8988T (cell line): Measurements from ENCODE around the gene FAM83G.
"Not testable (repeated sequence)": the region's sequence is repeated elsewhere in the genome, so short reads cannot be mapped to it uniquely, and the experiment has no call there.

Source experiments
- DNase-seq: peaks from one replicate; pipeline ENCODE4 v3.0.0; 2011

FAM83G gene

DNA sequence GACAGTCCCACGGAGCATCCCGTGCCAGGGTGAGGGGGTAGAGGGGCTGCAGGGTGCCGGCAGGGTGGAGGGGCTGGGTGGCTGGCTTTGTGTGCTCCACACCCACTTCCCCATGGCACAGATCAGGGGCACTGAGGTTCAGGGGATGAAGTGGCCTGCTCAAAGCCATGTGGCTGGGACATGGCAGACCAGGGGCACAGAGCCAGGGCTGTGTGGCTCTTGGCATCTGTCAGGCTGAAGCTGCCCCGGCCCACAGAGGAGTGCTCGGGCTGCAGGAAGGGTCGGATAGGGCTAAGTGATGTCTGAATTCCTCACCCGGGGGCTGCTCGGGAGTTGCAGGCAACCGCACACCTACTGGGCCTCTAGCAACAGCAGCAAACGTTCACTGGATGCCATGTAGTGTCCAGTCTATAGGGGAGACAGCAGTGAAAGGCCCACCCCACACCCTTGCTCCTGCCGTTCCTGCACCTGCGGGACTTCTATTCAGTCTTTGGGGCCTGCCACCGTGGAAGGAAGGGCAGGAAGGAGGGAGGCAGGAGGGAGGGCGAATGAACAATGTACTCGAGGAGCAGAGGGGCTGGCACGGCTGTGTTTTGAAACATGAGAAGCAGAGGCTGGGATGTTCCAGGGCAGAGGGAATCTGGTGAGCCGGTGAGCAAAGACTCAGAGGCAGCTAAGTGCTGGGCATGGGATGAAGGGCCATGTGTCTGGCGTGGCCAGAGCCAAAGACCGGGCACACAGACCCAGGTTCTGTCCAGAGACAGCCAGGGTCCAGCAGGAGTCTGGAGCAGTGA is 37.5 kb downstream of the FAM83G start:
- no peak for DNase-seq

DNA sequence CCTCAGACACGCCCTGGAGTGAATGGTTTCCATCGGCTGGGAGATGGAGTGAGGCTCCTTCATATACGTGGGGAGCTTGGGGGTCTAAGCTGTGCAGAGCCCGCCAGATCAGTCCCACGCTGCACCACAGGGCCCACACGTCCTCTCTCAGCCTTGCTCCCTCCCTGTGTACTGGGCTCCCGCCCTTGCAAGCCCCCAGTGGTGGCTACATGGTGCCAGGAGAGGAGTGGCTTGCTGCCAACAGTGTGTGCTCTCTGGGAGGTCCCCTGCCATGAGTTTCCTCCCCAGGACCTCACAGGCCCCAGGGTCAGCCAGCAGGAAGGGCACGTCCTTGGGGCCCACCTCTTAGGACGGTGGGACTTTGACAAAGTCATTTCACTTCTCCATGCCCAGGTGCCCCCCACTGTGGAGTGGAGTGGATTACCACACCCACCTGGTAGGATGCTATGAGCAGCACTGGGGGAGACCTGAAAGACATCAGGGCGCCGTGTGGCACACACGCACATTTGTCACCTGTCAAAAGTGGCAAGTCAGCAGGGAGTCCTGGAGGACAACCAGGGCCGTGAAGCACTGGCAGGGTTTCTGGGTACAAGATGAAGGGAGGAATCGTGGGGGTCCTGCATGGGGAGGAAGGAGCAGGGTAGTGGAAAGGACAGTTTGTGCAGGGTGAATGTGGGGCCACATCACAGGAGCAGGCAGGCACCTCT is 38.9 kb downstream of the FAM83G start:
- DNase-seq: no peak

DNA sequence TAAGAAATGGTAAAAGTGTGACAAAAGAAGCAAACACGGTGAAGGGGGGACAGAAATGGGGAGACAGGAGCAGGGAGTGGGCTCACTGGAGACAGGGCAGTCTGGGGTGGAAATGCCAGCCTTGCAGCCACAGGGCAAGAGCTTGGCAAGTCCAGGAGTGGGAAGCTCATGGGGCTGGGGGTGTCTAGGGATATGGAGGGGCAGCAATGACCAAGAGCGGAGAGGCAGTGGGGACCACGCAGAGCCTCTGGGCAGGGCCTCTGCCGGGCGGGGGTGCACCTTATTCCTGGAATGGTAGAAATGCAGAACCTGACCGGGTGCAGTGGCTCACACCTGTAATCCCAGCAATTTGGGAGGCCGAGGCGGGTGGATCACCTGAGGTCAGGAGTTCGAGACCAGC is 40.0 kb downstream of the FAM83G start:
- no peak for DNase-seq

DNA sequence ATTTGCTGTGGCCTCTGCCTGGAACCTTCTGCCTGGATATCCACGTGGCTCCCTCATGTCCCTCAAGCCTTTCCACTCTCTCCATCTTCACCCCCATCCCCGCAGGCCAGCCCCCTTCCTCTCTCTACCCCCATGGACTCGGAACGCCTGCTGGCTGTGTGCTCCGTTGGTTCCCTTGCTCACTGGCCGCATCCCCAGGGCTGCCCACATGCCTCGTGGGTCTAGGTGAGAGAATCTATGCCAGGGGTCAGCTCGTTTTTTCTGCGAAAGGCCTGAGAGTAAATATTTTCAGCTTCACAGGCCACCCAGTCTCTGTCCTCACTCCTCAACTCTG is 40.6 kb downstream of the FAM83G start:
- DNase-seq: no peak

DNA sequence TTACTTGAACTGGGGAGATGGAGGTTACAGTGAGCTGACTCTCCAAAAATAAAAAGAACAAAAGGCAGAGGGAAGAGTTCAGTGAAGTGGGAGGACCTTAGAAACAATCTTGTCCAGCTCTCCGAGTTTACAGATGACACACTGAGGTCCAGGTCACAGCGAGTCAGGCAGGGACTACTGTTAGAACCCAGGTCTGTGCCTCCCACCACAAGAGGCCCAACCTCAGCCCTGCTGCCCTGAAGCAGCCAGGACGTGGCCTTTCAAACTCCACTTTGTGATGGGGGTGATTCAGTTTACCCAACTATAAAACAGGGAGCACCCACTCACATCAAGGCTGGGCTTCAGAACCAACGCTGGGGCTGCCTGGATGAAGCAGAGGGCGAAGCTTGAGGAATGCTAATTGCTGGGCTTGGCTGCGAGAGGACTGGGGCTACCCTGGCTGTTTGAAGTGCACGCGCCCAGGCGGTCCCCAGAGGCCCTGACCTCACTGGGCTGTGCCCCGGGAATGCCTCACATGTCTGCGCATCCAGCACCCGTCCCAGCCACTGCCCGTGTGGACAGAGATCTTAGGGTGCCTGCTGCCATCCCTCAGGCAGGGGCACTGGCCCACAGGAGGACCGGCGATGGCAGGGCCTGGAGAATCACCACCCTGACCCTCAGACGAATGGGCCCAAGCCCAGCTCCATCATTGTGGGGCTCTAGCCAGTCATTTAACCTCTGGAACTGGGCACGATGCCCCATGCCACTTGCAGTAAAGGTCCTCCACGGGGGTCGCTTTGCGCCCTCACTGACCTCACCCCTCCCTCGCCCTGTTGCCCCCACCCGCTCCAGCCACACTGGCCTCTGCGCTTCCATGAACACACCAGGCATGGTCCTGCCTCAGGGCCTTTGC is 41.2 kb downstream of the FAM83G start:
- no peak for DNase-seq

DNA sequence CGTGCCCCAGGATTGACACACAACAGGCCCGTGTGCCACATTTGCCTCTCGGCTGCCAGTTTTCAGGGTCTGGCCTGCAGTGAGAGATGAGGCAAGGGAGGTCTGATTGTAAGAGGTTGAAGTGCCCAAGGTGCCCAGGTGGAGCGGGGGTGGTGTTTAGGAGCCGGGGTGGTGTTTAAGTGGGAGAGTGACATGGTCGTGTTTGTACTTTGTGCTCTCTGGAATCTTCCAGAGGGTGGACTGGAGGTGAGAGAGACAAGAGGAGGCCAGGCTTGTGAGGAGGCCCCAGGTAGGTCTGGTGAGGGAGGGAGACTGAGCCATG is 42.1 kb downstream of the FAM83G start:
- peak; percentile 3 for DNase-seq

DNA sequence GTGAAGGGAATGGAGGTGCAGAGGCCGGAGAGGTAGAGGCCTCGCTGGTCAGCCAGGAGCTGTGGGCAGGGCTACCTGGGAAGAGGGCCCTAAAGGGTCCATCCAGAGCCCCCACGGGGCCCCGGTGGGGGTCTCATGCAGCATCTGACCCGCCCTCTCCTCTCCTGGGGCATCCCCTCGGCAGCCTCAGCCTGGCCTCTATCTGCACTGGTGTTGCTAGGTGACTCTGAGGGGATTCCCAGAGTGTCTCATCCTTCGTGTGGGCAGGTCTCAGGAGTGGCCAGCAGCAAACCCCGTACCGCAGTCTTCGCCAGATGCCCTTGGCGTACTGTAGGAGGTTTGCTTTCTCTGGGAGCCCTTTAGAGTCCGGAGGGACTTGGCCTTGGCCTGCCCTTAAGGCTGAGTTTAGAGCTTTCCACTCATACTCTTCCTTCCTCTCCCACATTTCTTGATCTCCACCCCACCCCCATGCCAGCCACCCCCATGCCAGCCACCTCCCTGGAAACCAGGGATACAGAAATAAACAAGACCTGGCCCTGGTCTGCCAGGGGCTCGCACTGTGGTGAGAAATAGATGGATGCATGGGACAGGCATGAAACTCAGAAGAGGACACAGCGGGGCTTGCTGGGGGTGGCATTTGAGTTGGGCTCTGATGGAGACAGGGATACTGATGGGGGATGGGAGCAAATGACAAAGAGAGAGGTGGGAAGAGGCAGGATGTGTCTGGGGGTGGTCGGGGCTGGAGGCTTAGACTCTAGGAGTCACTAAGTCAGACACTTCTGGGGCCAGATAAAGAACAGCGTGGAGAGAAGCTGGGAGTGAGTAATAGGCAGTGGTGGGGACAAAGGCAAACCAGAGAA is 42.7 kb downstream of the FAM83G start:
- DNase-seq: peak; percentile 1

DNA sequence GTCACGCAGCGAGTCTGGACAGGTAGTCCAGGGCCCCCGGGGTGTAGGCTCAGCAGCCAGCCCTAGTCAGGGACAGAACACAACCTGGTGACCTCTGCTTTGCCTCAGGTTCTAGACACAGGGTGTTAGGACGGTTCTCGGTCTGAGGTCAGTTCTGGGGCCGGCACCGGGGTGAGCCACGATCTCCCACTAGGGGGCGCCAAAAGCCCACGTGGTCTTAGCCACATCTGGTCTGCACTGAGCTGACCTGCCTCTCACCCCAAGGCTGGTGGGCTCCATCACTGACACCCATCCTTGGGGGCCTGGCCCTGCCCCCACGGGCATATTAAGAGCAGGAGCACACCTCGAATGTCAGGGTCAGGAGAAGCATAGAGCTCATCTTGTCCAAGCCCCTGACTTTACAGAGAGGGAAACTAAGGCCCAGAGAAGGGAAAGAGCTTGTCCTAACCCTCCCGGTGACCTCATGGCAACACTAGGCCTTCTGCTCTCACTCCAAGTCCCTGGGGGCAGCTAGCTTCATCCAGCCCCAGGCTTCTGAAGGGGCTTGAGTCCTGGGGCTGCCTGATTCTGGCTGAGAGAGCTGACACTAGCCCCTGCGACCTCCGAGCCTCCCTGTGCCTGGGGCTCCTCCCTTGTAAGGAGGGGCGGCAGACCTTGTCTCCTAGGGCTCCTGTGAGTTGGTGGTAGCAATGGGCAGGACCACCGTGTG is 43.6 kb downstream of the FAM83G start:
- peak; percentile 76 for DNase-seq

DNA sequence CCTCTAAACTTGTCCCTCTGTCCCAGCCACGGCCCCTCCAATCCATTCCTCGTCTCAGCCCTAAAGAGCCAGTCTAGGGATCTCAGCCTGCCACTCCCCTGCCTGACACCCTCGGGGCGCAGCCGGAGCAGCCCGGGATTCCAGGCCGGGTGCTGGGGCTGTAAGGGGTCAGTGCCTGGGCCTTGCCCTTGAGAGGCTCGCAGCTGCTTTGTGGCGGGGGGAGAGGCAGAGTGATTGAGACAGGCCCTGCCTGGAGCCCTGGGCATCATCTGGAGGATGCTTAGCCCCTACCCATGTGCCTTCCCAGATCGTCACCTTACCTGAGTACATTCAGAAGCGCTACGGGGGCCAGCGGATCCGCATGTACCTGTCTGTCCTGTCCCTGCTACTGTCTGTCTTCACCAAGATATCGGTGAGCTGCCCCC is 44.3 kb downstream of the FAM83G start:
- no peak for DNase-seq

DNA sequence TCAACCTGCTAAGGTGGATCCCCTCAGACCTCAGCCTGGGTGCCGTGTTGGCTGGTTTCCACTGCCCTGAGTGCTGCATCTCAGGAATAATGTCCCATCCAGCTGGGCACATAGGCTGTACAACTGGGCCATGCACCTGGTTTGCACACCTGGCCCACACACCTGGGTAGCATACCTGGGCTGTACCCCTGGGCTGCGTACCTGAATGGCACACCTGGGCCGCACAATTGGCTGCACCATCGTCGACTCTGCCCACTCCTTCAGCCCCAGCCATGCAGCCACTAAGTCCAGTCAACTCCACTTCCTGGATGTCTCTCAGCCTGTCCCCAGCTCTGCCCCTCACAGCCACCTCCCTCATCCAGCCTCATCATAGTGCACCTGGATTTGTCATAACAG is 44.7 kb downstream of the FAM83G start:
- DNase-seq: peak; percentile 11

DNA sequence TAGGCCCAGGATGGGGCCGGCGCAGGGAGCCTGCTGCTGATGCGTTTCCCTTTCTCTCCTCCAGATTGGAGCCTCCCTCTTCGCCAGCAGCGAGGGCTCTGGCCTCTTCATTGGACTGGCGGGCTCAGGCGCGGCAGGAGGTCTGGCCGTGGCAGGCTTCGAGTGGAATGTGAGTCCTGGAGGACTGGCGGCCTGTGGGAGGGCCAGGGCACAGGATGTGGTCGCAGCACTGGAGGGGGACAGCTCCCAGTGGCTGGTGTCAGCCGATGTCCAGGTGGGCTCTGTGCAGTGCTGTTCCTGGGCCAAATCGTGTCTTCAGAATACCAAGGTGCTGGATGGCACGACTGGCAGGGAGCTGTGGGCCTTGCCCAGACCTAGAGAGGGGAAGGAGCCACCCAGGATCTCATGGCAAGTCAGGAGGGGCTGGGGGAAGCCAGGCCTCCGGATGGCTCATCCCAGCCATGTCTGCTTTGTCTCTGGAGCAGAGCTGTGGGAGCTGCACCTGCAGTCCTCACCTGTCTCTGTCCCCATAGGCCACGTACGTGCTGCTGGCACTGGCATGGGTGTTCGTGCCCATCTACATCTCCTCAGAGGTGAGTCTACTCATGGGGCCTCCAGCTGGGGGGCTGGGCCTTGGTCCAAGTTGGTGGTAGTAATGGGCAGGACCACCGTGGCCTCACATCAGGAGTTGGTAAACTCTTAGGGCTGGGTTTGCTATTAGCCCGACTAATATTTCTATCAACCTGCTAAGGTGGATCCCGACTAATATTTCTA is 45.3 kb downstream of the FAM83G start:
- peak; percentile 10 for DNase-seq

DNA sequence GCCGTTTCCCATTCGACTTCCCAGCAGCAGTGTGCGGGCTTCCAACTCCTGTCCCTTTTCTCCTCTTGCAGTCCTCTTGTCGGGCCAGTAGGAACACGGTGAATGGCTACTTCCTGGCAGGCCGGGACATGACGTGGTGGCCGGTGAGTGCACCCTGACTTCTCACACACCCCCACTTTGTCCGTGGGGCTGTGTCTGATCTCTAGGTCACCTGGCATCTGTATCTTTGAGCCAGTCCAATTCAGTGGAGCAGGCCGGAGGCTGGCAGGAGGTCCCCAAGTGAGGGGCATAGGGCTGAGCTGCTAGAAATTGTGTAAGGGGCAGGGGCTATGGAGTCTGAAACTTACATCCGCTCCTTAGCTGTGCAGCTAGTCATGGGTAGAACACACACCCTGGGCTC is 46.0 kb downstream of the FAM83G start:
- DNase-seq: no peak

DNA sequence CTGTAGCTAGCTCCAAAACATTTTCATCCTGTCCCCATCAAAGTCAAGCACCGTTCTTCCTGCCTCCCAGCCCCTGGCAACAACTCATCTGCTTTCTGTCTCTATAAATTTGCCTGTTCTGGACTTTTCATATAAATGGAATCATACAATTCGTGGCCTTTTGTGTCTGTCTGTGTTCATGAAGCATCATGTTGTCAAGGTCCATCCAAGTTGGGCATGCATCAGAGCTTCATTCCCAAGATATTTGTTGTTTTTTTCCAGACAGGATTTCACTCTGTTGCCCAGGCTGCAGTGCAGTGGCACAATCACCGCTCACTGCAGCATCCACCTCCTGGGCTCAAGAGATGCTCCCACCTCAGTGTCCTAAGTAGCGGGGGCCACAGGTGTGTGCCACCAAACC is 46.7 kb downstream of the FAM83G start:
- DNase-seq: no peak

DNA sequence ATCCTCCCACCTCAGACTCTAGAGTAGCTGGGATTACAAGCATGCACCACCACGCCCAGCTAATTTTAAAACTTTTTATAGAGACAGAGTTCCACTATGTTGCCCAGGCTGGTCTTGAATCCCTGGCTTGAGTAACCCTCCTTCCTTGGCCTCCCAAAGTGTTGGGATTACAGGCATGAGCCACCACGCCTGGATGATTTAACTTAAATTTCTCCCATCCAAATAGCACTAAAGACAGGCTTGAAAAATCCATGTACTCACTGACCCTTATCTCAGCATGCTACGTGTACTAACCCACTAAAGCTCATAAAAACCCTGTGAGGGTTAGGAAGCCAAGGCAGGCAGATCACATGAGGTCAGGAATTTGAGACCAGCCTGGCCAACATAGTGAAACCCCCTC is 48.0 kb downstream of the FAM83G start:
- no peak for DNase-seq

DNA sequence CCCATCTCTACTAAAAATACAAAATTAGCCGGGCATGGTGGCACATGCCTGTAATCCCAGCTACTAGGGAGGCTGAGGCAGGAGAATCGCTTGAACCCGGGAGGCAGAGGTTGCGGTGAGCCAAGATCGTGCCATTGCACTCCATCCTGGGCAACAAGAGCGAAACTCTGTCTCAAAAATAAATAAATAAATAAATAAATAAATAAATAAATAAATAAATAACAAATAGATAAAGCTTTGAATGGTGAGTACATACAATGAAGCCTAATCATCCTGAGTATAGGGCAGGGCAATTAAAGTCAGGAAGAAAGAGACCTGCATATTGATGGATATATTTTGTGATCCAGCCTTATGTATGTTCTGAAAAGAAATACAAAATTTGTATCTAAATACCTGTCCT is 48.5 kb downstream of the FAM83G start:
- DNase-seq: not testable (repeated sequence)

DNA sequence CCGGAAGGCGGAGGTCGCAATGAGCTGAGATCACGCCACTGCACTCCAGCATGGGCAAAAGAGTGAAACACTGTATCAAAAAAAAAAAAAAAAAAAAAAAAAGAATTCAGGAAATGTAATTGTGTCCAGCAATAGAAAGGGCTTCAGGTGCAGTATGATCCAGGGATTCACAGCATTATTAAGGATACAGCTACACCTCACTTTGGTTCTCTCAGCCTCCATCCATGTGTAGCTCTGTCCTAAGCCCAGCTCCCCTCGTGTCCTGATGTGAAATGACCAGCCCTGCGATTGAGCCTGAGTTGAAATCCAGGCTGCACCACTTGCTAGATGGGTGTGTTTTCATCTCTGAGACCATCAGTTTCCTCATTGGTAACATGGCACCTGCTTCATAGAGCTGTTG is 49.6 kb downstream of the FAM83G start:
- no peak for DNase-seq

DNA sequence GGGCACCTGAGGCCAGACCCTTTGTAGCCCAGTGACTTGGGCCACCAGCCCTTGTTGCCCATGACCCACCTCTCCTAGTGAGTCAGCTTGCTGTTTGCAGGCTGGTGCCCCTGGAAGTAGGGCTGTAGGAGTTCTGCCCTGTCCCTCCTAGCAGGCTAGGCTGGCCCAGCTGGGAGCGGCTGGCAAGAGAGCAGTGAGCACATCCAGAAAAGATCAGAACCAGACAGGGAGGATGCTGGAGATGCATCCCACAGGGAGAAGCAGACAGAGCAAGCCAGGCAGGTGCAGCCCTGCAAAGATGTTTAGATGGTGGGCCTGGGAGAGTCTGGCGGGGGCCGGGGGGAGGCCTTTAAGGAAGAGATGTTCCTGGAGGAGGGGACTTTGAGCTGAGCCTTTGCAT is 50.2 kb downstream of the FAM83G start:
- no peak for DNase-seq

DNA sequence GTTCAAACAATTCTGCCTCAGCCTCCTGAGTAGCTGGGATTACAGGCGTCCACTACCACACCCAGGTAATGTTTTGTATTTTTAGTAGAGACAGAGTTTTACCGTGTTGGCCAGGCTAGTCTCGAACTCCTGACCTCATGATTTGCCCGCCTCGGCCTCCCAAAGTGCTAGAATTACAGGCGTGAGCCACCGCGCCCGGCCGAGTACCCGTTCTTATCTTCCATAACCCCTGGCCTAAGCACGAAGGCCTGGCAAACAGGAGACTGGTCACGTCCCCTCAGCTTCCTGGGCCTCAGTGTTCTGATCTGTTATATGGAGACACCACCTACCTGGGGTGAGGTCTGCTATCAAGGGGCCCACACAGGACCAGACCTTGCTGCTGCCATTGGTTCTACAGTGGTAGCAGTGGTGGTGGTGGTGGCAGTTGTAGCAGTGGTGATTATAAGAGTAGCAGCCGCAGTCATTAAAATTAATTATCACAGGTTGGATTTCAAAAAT is 51.3 kb downstream of the FAM83G start:
- DNase-seq: no peak

DNA sequence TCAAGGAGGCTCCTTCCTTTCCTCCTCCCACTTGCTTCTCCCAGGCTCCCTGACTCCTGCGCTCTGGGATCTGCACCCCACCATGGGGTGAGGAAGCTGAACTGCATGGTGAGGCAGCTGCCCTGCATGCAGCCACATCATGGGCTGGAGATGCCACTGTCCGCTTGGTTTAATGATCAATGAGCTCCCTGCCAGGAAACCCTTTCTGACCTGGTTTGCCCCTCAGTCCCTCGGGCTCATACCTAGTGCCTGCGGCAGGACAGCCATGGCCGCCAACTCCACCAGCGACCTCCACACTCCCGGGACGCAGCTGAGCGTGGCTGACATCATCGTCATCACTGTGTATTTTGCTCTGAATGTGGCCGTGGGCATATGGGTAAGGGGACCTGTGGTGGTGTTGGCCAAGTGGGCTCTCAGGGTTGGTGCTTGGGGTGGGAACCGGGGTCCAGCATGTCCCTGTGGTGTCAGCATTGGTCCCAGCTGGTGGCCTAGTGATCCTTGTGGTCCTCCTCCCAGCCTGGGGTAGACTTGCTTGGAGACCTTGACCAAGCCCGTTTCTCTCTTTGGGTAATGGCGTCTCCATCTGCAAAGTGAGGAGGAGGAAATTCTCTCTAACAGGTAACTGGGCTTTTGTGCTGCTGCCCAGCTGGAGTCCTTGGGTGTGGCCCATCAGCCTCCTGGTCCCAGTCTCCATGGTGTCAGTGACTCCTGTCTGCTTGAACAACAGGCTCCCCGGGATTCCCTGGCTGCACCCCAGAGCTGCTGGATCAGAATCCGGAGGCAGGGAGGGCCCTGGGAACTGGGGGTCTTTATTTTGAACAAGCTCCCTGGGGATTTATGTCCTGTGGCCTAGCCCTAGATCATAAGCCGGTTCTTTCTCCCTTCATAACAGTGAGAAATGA is 52.4 kb downstream of the FAM83G start, which contains the start of gene SLC5A10:
SLC5A10 (plus strand) TSS at position 225 of the 902 bp plus-strand sequence; CDS start at position 266, 41 bp downstream.
- DNase-seq: peak; percentile 58
